Measurements from ENCODE around the gene DUSP3.

Gene DUSP3

DNA sequence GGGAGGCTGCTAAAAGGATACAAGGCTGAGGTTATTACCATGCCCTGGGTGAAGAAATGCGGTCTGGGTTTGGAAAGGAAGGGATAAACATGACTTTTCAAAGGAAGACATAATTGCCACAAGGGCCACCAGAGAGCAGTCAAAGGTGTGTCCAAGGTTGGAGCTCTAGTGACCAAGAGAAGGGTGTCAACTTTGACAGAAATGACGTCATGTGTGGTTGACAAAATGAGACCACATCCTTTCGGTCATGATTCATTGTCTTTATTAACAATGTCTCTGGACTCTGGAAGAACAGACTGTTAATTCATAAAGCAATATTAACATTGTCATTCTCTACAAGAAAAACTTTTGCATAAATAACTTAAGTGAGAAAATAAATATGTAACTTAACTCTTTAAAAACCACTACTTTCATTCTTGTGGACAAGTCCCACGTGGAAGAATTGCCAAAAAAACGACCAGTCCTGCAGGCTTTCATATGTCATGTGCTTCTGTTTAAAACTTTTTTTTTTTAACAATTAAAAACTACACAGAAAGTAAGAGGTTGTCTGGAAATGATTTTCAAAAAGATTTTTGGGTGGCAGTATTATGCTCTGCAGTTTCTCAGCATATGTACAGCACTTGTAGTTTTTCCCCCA, 25.2 kb downstream of the DUSP3 start:
- no peak for DNase-seq

DNA sequence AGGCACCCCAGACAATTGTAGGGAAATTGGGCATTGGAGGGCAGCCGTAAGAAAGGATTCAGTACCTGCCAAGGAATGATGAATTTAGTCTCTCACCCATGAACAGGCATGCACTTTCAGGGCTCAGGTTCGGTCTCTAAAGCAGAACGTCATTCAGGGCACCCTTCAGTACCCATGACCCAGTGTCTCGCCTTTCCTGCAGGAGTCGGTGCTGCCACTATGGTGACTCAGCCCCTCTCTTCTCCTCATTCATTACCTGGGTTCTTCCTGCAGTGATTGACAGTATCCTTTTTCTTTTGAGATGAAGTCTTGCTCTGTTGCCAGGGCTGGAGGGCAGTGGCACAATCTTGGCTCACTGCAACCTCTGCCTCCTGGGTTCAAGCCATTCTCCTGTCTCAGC, 28.6 kb downstream of the DUSP3 start:
- Histone ChIP-seq H3K27ac (ENCODE audit: low read length) (no peak overlapping the region), H3K27me3 (ENCODE audit: insufficient read depth, low read length, poor library complexity) (peaks cover 16% of the 10 kb centered on the region), H3K9me3 (ENCODE audit: insufficient read depth, low read length, severe bottlenecking) (no peaks in the 10 kb centered on the region), H2AFZ (ENCODE audit: low read depth, low read length) (no peak overlapping the region), H3K9ac (ENCODE audit: low read depth, low read length) (no peak overlapping the region), H3K79me2 (ENCODE audit: insufficient read depth, low read length) (no peaks in the 10 kb centered on the region), H3K4me2 (ENCODE audit: insufficient read depth, low read length) (no peak overlapping the region), H3K36me3 (ENCODE audit: insufficient read depth, low read length) (no peaks in the 10 kb centered on the region), H3K4me1 (ENCODE audit: insufficient read depth, low read length) (no peaks in the 10 kb centered on the region), H3K4me3 (ENCODE audit: low read depth in 1 of 2, low read length in 2 of 2) (no peak overlapping the region), H4K20me1 (ENCODE audit: insufficient read depth, low read length) (no peaks in the 10 kb centered on the region)
- TF ChIP-seq, protein P1, sequence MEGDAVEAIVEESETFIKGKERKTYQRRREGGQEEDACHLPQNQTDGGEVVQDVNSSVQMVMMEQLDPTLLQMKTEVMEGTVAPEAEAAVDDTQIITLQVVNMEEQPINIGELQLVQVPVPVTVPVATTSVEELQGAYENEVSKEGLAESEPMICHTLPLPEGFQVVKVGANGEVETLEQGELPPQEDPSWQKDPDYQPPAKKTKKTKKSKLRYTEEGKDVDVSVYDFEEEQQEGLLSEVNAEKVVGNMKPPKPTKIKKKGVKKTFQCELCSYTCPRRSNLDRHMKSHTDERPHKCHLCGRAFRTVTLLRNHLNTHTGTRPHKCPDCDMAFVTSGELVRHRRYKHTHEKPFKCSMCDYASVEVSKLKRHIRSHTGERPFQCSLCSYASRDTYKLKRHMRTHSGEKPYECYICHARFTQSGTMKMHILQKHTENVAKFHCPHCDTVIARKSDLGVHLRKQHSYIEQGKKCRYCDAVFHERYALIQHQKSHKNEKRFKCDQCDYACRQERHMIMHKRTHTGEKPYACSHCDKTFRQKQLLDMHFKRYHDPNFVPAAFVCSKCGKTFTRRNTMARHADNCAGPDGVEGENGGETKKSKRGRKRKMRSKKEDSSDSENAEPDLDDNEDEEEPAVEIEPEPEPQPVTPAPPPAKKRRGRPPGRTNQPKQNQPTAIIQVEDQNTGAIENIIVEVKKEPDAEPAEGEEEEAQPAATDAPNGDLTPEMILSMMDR (IDR thresholded peaks at IDR 0.05; ENCODE audit: borderline replicate concordance, extremely low read depth, low read length, poor library complexity, severe bottlenecking) = no peak
- no peak for TF ChIP-seq EZH2 (IDR thresholded peaks at IDR 0.05; ENCODE audit: borderline replicate concordance, low read depth, low read length, severe bottlenecking)
- ATAC-seq (ENCODE audit: insufficient read depth, low read depth) (no peak), DNase-seq (no peak)

More for the DNA sequence above, 25.2 kb downstream of the DUSP3 start:
- Histone ChIP-seq H3K36me3 (ENCODE audit: insufficient read depth, low read length) (no peaks in the 10 kb centered on the region), H3K79me2 (ENCODE audit: insufficient read depth, low read length) (no peaks in the 10 kb centered on the region), H3K9ac (ENCODE audit: low read depth, low read length) (no peak overlapping the region), H3K27me3 (ENCODE audit: insufficient read depth, low read length, poor library complexity) (peaks cover 10% of the 10 kb centered on the region), H3K4me2 (ENCODE audit: insufficient read depth, low read length) (no peak overlapping the region), H3K9me3 (ENCODE audit: insufficient read depth, low read length, severe bottlenecking) (no peaks in the 10 kb centered on the region), H4K20me1 (ENCODE audit: insufficient read depth, low read length) (no peaks in the 10 kb centered on the region), H2AFZ (ENCODE audit: low read depth, low read length) (no peak overlapping the region), H3K4me3 (ENCODE audit: low read depth in 1 of 2, low read length in 2 of 2) (no peak overlapping the region), H3K4me1 (ENCODE audit: insufficient read depth, low read length) (no peaks in the 10 kb centered on the region), H3K27ac (ENCODE audit: low read length) (no peak overlapping the region)
- TF ChIP-seq EZH2 (IDR thresholded peaks at IDR 0.05; ENCODE audit: borderline replicate concordance, low read depth, low read length, severe bottlenecking) = no peak
- no peak for ATAC-seq (ENCODE audit: insufficient read depth, low read depth)

DNA sequence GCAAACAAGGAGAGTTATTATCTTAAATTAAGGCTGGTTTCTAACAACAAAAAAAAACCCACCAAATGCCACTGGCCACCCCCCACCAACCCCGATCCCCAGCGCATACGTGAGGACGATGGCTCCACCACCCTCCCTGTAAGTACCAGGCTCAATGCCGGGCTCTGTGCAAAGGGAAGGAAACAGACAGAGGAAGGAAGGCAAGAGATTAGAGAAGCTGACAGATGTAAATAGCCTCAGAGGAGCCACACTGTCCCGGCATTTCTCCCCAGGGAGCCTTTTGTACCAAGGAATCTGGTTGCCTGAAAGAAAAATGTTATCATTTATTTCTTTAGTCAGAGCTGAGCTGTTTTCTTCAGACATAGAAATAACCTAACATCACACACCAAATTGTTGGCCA, 33.2 kb downstream of the DUSP3 start:
- no peaks in the 10 kb centered on the region for H3K4me1 ChIP-seq (ENCODE audit: insufficient read depth, low read length)
- DNase-seq = no peak
- no peaks in the 10 kb centered on the region for H3K9me3 ChIP-seq (ENCODE audit: insufficient read depth, low read length, severe bottlenecking)
- no peaks in the 10 kb centered on the region for H3K36me3 ChIP-seq (ENCODE audit: insufficient read depth, low read length)
- H3K4me3 ChIP-seq (ENCODE audit: low read depth in 1 of 2, low read length in 2 of 2) = no peak overlapping the region
- H3K79me2 ChIP-seq (ENCODE audit: insufficient read depth, low read length) = no peaks in the 10 kb centered on the region
- H4K20me1 ChIP-seq (ENCODE audit: insufficient read depth, low read length) = no peaks in the 10 kb centered on the region
- H3K9ac ChIP-seq (ENCODE audit: low read depth, low read length) = no peak overlapping the region
- H3K4me2 ChIP-seq (ENCODE audit: insufficient read depth, low read length) = no peak overlapping the region
- no peak overlapping the region for H2AFZ ChIP-seq (ENCODE audit: low read depth, low read length)
- TF ChIP-seq EZH2 (IDR thresholded peaks at IDR 0.05; ENCODE audit: borderline replicate concordance, low read depth, low read length, severe bottlenecking) = no peak
- TF ChIP-seq, protein P1 (IDR thresholded peaks at IDR 0.05; ENCODE audit: borderline replicate concordance, extremely low read depth, low read length, poor library complexity, severe bottlenecking) = no peak
- ATAC-seq (ENCODE audit: insufficient read depth, low read depth) = no peak
- H3K27ac ChIP-seq (ENCODE audit: low read length) = no peak overlapping the region
- peaks cover 21% of the 10 kb centered on the region for H3K27me3 ChIP-seq (ENCODE audit: insufficient read depth, low read length, poor library complexity)

DNA sequence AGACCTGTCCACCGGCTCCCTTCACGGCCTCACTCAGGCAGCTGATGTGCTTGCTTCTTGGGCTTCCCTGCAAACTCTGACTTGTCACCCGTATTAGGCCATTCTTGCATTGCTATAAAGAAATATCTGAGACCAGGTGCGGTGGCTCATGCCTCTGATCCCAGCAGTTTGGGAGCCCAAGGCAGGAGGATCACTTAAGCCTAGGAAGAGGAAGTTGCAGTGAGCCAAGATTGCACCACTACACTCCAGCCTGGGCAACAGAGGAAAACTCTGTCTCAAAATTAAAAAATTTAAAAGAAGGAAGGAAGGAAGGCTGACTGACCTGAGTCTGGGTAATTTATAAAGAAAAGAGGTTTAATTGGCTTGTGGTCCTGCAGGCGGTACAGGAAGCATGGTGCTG, 37.1 kb downstream of the DUSP3 start:
- no peak for ATAC-seq (ENCODE audit: insufficient read depth, low read depth)
- Histone ChIP-seq H4K20me1 (ENCODE audit: insufficient read depth, low read length) (no peaks in the 10 kb centered on the region), H3K36me3 (ENCODE audit: insufficient read depth, low read length) (no peaks in the 10 kb centered on the region), H3K79me2 (ENCODE audit: insufficient read depth, low read length) (no peaks in the 10 kb centered on the region), H3K4me1 (ENCODE audit: insufficient read depth, low read length) (no peaks in the 10 kb centered on the region), H3K9me3 (ENCODE audit: insufficient read depth, low read length, severe bottlenecking) (no peaks in the 10 kb centered on the region), H3K27ac (ENCODE audit: low read length) (no peak overlapping the region), H3K4me2 (ENCODE audit: insufficient read depth, low read length) (no peak overlapping the region), H2AFZ (ENCODE audit: low read depth, low read length) (no peak overlapping the region), H3K9ac (ENCODE audit: low read depth, low read length) (no peak overlapping the region), H3K27me3 (ENCODE audit: insufficient read depth, low read length, poor library complexity) (peaks cover 24% of the 10 kb centered on the region), H3K4me3 (ENCODE audit: low read depth in 1 of 2, low read length in 2 of 2) (no peak overlapping the region)
- DNase-seq = no peak
- TF ChIP-seq, protein P1 (IDR thresholded peaks at IDR 0.05; ENCODE audit: borderline replicate concordance, extremely low read depth, low read length, poor library complexity, severe bottlenecking) = no peak
- no peak for TF ChIP-seq EZH2 (IDR thresholded peaks at IDR 0.05; ENCODE audit: borderline replicate concordance, low read depth, low read length, severe bottlenecking)

Measured in DND-41 (cell line).